ENCODE data around the gene LRG1. TPM values are rescaled to one million over a fixed set of nuclear protein-coding genes. Genes with fewer than 3 reads are reported as not detected.
A peak's percentile ranks its signal among the peaks of the same experiment; 100 is the strongest.
"Not testable (repeated sequence)": the region's sequence is repeated elsewhere in the genome, so short reads cannot be mapped to it uniquely, and the experiment has no call there.

The LRG1 gene
- total RNA-seq, 1 experiment from 2014 or later, result 0.11 TPM

DNA sequence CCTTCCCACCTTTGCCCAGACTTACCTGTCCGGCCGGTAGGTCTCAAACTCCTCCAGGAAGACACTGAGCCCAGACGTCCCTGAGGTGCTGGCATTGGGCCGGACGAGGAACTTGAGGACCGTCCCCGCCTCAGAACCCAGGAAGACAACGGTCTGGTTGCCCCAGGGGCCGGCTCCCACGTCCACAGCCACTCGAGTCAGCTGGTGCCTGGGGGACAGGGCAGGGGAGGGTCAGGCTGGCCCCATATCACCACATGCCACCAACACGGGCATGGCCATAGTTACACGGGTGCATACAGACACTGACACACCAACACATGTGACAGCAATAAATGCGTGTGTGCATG is 8.4 kb upstream of the LRG1 start:
- Histone ChIP-seq H3K36me3 (ENCODE audit: insufficient read depth, low read length) (no peaks in the 10 kb centered on the region), H3K4me2 (ENCODE audit: low read depth, low read length, poor library complexity, severe bottlenecking) (no peak overlapping the region), H2AFZ (ENCODE audit: low read length) (no peak overlapping the region), H3K9me3 (ENCODE audit: low read length) (no peaks in the 10 kb centered on the region), H3K4me3 (ENCODE audit: low read length) (no peak overlapping the region), H3K27ac (ENCODE audit: low read length) (no peak overlapping the region), H3K4me1 (ENCODE audit: low read length) (no peaks in the 10 kb centered on the region), H3K9me2 (replicated peaks; ENCODE audit: insufficient read depth, low read length) (no peaks in the 10 kb centered on the region), H3K79me2 (ENCODE audit: low read length) (no peaks in the 10 kb centered on the region), H3K27me3 (ENCODE audit: low read length) (no peaks in the 10 kb centered on the region), H4K20me1 (ENCODE audit: insufficient read depth, low read depth, low read length) (no peaks in the 10 kb centered on the region), H3K9ac (ENCODE audit: low read length) (no peak overlapping the region)
- no peak for DNase-seq

- Histone ChIP-seq H2AFZ (ENCODE audit: low read length) (no peak overlapping the region), H3K79me2 (ENCODE audit: low read length) (no peaks in the 10 kb centered on the region), H3K4me1 (ENCODE audit: low read length) (no peaks in the 10 kb centered on the region), H3K9me2 (replicated peaks; ENCODE audit: insufficient read depth, low read length) (no peaks in the 10 kb centered on the region), H4K20me1 (ENCODE audit: insufficient read depth, low read depth, low read length) (no peaks in the 10 kb centered on the region), H3K9me3 (ENCODE audit: low read length) (no peaks in the 10 kb centered on the region), H3K4me2 (ENCODE audit: low read depth, low read length, poor library complexity, severe bottlenecking) (no peak overlapping the region), H3K36me3 (ENCODE audit: insufficient read depth, low read length) (no peaks in the 10 kb centered on the region), H3K27ac (ENCODE audit: low read length) (no peak overlapping the region), H3K4me3 (ENCODE audit: low read length) (no peak overlapping the region), H3K9ac (ENCODE audit: low read length) (no peak overlapping the region), H3K27me3 (ENCODE audit: low read length) (no peaks in the 10 kb centered on the region)
- peak; percentile 68 for DNase-seq
Measured at GRCh38 chr19:4547303-4548237, 7.7 kb upstream of the LRG1 start.

GRCh38 chr19:4543842-4544647 is 4.2 kb upstream of the LRG1 start:
- no peak for DNase-seq
- Histone ChIP-seq H3K27ac (ENCODE audit: low read length) (no peak overlapping the region), H3K9me2 (replicated peaks; ENCODE audit: insufficient read depth, low read length) (no peaks in the 10 kb centered on the region), H3K27me3 (ENCODE audit: low read length) (0 out of 2 replicates have a peak, but pooled peaks cover 3% of the 10 kb centered on the region), H3K9me3 (ENCODE audit: low read length) (no peaks in the 10 kb centered on the region), H3K9ac (ENCODE audit: low read length) (no peak overlapping the region), H2AFZ (ENCODE audit: low read length) (no peak overlapping the region), H3K4me3 (ENCODE audit: low read length) (no peak overlapping the region), H4K20me1 (ENCODE audit: insufficient read depth, low read depth, low read length) (no peaks in the 10 kb centered on the region), H3K4me2 (ENCODE audit: low read depth, low read length, poor library complexity, severe bottlenecking) (no peak overlapping the region), H3K79me2 (ENCODE audit: low read length) (no peaks in the 10 kb centered on the region), H3K36me3 (ENCODE audit: insufficient read depth, low read length) (no peaks in the 10 kb centered on the region), H3K4me1 (ENCODE audit: low read length) (no peaks in the 10 kb centered on the region)

GRCh38 chr19:4542896-4543841 is 3.3 kb upstream of the LRG1 start:
- no peaks in the 10 kb centered on the region for H3K9me3 ChIP-seq (ENCODE audit: low read length)
- 0 out of 2 replicates have a peak, but pooled peaks cover 3% of the 10 kb centered on the region for H3K27me3 ChIP-seq (ENCODE audit: low read length)
- H3K79me2 ChIP-seq (ENCODE audit: low read length), result no peaks in the 10 kb centered on the region
- no peak overlapping the region for H3K27ac ChIP-seq (ENCODE audit: low read length)
- no peaks in the 10 kb centered on the region for H3K36me3 ChIP-seq (ENCODE audit: insufficient read depth, low read length)
- no peak overlapping the region for H2AFZ ChIP-seq (ENCODE audit: low read length)
- no peak for DNase-seq
- H3K4me3 ChIP-seq (ENCODE audit: low read length), result no peak overlapping the region
- no peak overlapping the region for H3K4me2 ChIP-seq (ENCODE audit: low read depth, low read length, poor library complexity, severe bottlenecking)
- no peak overlapping the region for H3K9ac ChIP-seq (ENCODE audit: low read length)
- H4K20me1 ChIP-seq (ENCODE audit: insufficient read depth, low read depth, low read length), result no peaks in the 10 kb centered on the region
- H3K9me2 ChIP-seq (replicated peaks; ENCODE audit: insufficient read depth, low read length), result no peaks in the 10 kb centered on the region
- no peaks in the 10 kb centered on the region for H3K4me1 ChIP-seq (ENCODE audit: low read length)

DNA sequence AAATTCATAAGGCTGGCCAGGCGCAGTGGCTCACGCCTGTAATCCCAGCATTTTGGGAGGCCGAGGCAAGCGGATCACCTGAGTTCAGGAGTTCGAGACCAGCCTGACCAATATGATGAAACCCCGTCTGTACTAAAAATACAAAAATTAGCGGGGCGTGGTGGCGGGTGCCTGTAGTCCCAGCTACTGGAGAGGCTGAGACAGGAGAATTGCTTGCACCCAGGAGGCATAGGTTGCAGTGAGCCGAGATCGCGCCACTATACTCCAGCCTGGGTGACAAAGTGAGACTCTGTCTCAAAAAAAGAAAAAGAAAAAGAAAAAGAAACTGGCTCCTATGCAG is 1.9 kb upstream of the LRG1 start:
- H3K9ac ChIP-seq (ENCODE audit: low read length); H3K79me2 ChIP-seq (ENCODE audit: low read length); H3K27me3 ChIP-seq (ENCODE audit: low read length); H3K4me2 ChIP-seq (ENCODE audit: low read depth, low read length, poor library complexity, severe bottlenecking); DNase-seq; H3K4me3 ChIP-seq (ENCODE audit: low read length); H3K36me3 ChIP-seq (ENCODE audit: insufficient read depth, low read length); H3K9me3 ChIP-seq (ENCODE audit: low read length); H3K9me2 ChIP-seq (replicated peaks; ENCODE audit: insufficient read depth, low read length); H2AFZ ChIP-seq (ENCODE audit: low read length); H3K4me1 ChIP-seq (ENCODE audit: low read length); H4K20me1 ChIP-seq (ENCODE audit: insufficient read depth, low read depth, low read length); H3K27ac ChIP-seq (ENCODE audit: low read length): not testable (repeated sequence)

- H4K20me1 ChIP-seq (ENCODE audit: insufficient read depth, low read depth, low read length), result no peaks in the 10 kb centered on the region
- H3K9ac ChIP-seq (ENCODE audit: low read length), result no peak overlapping the region
- H3K27ac ChIP-seq (ENCODE audit: low read length), result no peak overlapping the region
- no peak overlapping the region for H3K4me3 ChIP-seq (ENCODE audit: low read length)
- H3K79me2 ChIP-seq (ENCODE audit: low read length), result no peaks in the 10 kb centered on the region
- no peaks in the 10 kb centered on the region for H3K4me1 ChIP-seq (ENCODE audit: low read length)
- H3K36me3 ChIP-seq (ENCODE audit: insufficient read depth, low read length), result no peaks in the 10 kb centered on the region
- no peak overlapping the region for H2AFZ ChIP-seq (ENCODE audit: low read length)
- H3K9me2 ChIP-seq (replicated peaks; ENCODE audit: insufficient read depth, low read length), result no peaks in the 10 kb centered on the region
- H3K9me3 ChIP-seq (ENCODE audit: low read length), result no peaks in the 10 kb centered on the region
- H3K4me2 ChIP-seq (ENCODE audit: low read depth, low read length, poor library complexity, severe bottlenecking), result no peak overlapping the region
- no peak for DNase-seq
- H3K27me3 ChIP-seq (ENCODE audit: low read length), result 0 out of 2 replicates have a peak, but pooled peaks cover 3% of the 10 kb centered on the region
Measured at GRCh38 chr19:4541114-4541805, 1.4 kb upstream of the LRG1 start.

GRCh38 chr19:4539169-4539692 is 605 bp downstream of the LRG1 start:
- Histone ChIP-seq H3K27me3 (ENCODE audit: low read length) (0 out of 2 replicates have a peak, but pooled peaks cover 3% of the 10 kb centered on the region), H2AFZ (ENCODE audit: low read length) (no peak overlapping the region), H3K36me3 (ENCODE audit: insufficient read depth, low read length) (no peaks in the 10 kb centered on the region), H3K9me3 (ENCODE audit: low read length) (no peaks in the 10 kb centered on the region), H3K9ac (ENCODE audit: low read length) (no peak overlapping the region), H4K20me1 (ENCODE audit: insufficient read depth, low read depth, low read length) (no peaks in the 10 kb centered on the region), H3K4me1 (ENCODE audit: low read length) (no peaks in the 10 kb centered on the region), H3K4me3 (ENCODE audit: low read length) (no peak overlapping the region), H3K79me2 (ENCODE audit: low read length) (no peaks in the 10 kb centered on the region), H3K4me2 (ENCODE audit: low read depth, low read length, poor library complexity, severe bottlenecking) (no peak overlapping the region), H3K9me2 (replicated peaks; ENCODE audit: insufficient read depth, low read length) (no peaks in the 10 kb centered on the region), H3K27ac (ENCODE audit: low read length) (no peak overlapping the region)
- DNase-seq, result no peak

Data from Karpas-422 (cell line).